Liver (tissue), 9 donors: ENCODE results near the gene LAGE3. TPM values are rescaled to one million over a fixed set of nuclear protein-coding genes. Genes with fewer than 3 reads are reported as not detected.

ENCODE experiments used
- DNase-seq: peaks from one replicate; pipeline ENCODE4 v3.0.0-alpha.2; 2017; ENCODE audit warnings: low spot score
- H3K27ac ChIP-seq, 2 donors: one replicate each; pipeline ENCODE4 v1.7.0; 2013; ENCODE audit warnings: inconsistent platforms in 2 of 2, low read length in 2 of 2, control low read depth in 1 of 2, low read depth in 1 of 2, mild to moderate bottlenecking in 1 of 2
- H3K27me3 ChIP-seq, 4 donors: one replicate each; pipeline versions ENCODE4 v1.6.1 to v1.7.0; 2013; ENCODE audit warnings: low read length in 3 of 4, inconsistent platforms in 1 of 4, mild to moderate bottlenecking in 1 of 4, moderate library complexity in 1 of 4; ENCODE audit not compliant: control insufficient read depth in 4 of 4, insufficient read depth in 4 of 4
- H3K36me3 ChIP-seq, 4 donors: one replicate each; pipeline versions ENCODE4 v1.6.1 to v1.7.0; 2013; ENCODE audit warnings: low read length in 3 of 4, mild to moderate bottlenecking in 3 of 4, low read depth in 1 of 4, moderate library complexity in 1 of 4; ENCODE audit not compliant: control insufficient read depth in 4 of 4, insufficient read depth in 3 of 4
- H3K4me1 ChIP-seq, 4 donors: one replicate each; pipeline versions ENCODE4 v1.6.1 to v1.7.0; 2013; ENCODE audit warnings: low read length in 3 of 4, mild to moderate bottlenecking in 3 of 4, moderate library complexity in 1 of 4; ENCODE audit not compliant: control insufficient read depth in 4 of 4, insufficient read depth in 4 of 4
- H3K4me3 ChIP-seq, 3 donors: one replicate each; pipeline versions ENCODE4 v1.6.1 to v1.7.0; 2013; ENCODE audit warnings: low read length in 3 of 3, control low read depth in 1 of 3, low read depth in 1 of 3, mild to moderate bottlenecking in 1 of 3
- H3K9ac ChIP-seq, 2 donors: one replicate each; pipeline ENCODE4 v1.7.0; 2013; ENCODE audit warnings: low read length in 2 of 2, mild to moderate bottlenecking in 2 of 2, moderate library complexity in 2 of 2, control low read depth in 1 of 2, low read depth in 1 of 2
- H3K9me3 ChIP-seq, 4 donors: one replicate each; pipeline versions ENCODE4 v1.6.1 to v1.7.0; 2013; ENCODE audit warnings: low read length in 3 of 4; ENCODE audit not compliant: control insufficient read depth in 4 of 4
- ATF3 ChIP-seq: IDR thresholded peaks from 2 replicates; pipeline ENCODE4 v1.6.1; 2016; ENCODE audit warnings: antibody characterized with exemption
- EGR1 ChIP-seq, 2 donors: IDR thresholded peaks; 2 replicates each; pipeline ENCODE4 v1.6.1; 2016 to 2018; ENCODE audit warnings: antibody characterized with exemption in 2 of 2, low read depth in 2 of 2
- FOXA2 ChIP-seq: IDR thresholded peaks from 2 replicates; pipeline ENCODE4 v1.6.1; 2016; ENCODE audit warnings: antibody characterized with exemption
- GABPA ChIP-seq, 2 donors: IDR thresholded peaks in 1 of 2; conservative IDR thresholded peaks in 1 of 2; 2 replicates each; pipeline ENCODE4 v1.6.1; 2016; ENCODE audit warnings: antibody characterized with exemption in 2 of 2, mild to moderate bottlenecking in 1 of 2, moderate library complexity in 1 of 2
- HNF4A ChIP-seq, 2 donors: conservative IDR thresholded peaks; 2 replicates each; pipeline ENCODE4 v1.6.1; 2016; ENCODE audit warnings: antibody characterized with exemption in 2 of 2, mild to moderate bottlenecking in 2 of 2
- HNF4G ChIP-seq: IDR thresholded peaks from 2 replicates; pipeline ENCODE4 v1.6.1; 2016; ENCODE audit warnings: antibody characterized with exemption
- JUND ChIP-seq, 2 donors: IDR thresholded peaks; 2 replicates each; pipeline ENCODE4 v1.6.1; 2016; ENCODE audit warnings: antibody characterized with exemption in 2 of 2
- MAX ChIP-seq: IDR thresholded peaks from 2 replicates; pipeline ENCODE4 v1.6.1; 2016; ENCODE audit warnings: antibody characterized with exemption
- NR2F2 ChIP-seq: IDR thresholded peaks from 2 replicates; pipeline ENCODE4 v1.6.1; 2016; ENCODE audit warnings: antibody characterized with exemption
- REST ChIP-seq: IDR thresholded peaks from 2 replicates; pipeline ENCODE4 v1.6.1; 2016; ENCODE audit warnings: antibody characterized with exemption, mild to moderate bottlenecking
- RXRA ChIP-seq, 2 donors: IDR thresholded peaks; 2 replicates each; pipeline ENCODE4 v1.6.1; 2017 to 2018; ENCODE audit warnings: antibody characterized with exemption in 2 of 2, mild to moderate bottlenecking in 1 of 2
- SP1 ChIP-seq: IDR thresholded peaks from 2 replicates; pipeline ENCODE4 v1.6.1; 2018; ENCODE audit warnings: antibody characterized with exemption, mild to moderate bottlenecking
- TAF1 ChIP-seq: conservative IDR thresholded peaks from 2 replicates; pipeline ENCODE4 v1.6.1; 2016; ENCODE audit warnings: antibody characterized with exemption, mild to moderate bottlenecking
- ZBTB33 ChIP-seq: IDR thresholded peaks from 2 replicates; pipeline ENCODE4 v1.6.1; 2016; ENCODE audit warnings: antibody characterized with exemption
- WGBS: extraction: QIAGEN DNeasy Blood & Tissue Kit; methylation state at CpG from one replicate; pipeline ENCODE4 v1.1.7; 2013; 5-methylcytosine and 5-hydroxymethylcytosine counted together
- polyA plus RNA-seq, 2 donors: library from polyadenylated mRNA; stranded (reverse) in 1 of 2; unstranded in 1 of 2; fragments of 200-250 nt in 1 of 2; fragments of >200 nt in 1 of 2; fragmentation: Nextera tagmentation in 1 of 2; extraction: Ambion mirVana in 1 of 2; gene quantifications; one replicate each; pipeline versions ENCODE4 v1.2.1 to v1.2.3, GENCODE V29; 2013 to 2015
- total RNA-seq, 2 donors: library from RNA; depleted of rRNA; stranded (reverse); fragments of >200 nt; gene quantifications; one replicate each; pipeline ENCODE4 v1.2.3, GENCODE V29; 2014
- donor health status: healthy.
- donor health status: healthy.
- donor health status: healthy.
- donor health status: healthy.
- donor health status: healthy.

The LAGE3 gene
- total and polyA plus RNA-seq, 4 donors = 8.5 to 18.1 (median 12.7) TPM

GRCh38 chrX:154458954-154459778 is 19.9 kb downstream of the LAGE3 start:
- WGBS = 58% methylated on average over 15 of the region's 15 CpGs
- Histone ChIP-seq H3K4me3 (peak overlapping the region in 2 of 3 donors; percentile 30 to 74), H3K27me3 (no peaks in the 10 kb centered on the region), H3K4me1 (peaks cover 0 to 5% (median 0%) of the 10 kb centered on the region in 4 donors), H3K9me3 (no peaks in the 10 kb centered on the region), H3K27ac (no peak overlapping the region), H3K9ac (no peak overlapping the region), H3K36me3 (no peaks in the 10 kb centered on the region)
- TF ChIP-seq EGR1 (IDR thresholded peaks at IDR 0.05; ENCODE audit: low read depth in 2 of 2) = no peak
- DNase-seq = no peak

GRCh38 chrX:154458116-154458953 is 20.7 kb downstream of the LAGE3 start, which contains the start of gene PLXNA3:
Gene PLXNA3 (plus strand): TSS chrX:154458281. CDS start chrX:154460184, 1,903 bp downstream.
- Histone ChIP-seq H3K36me3 (no peaks in the 10 kb centered on the region), H3K9ac (no peak within 1 kb of the TSS), H3K9me3 (no peaks in the 10 kb centered on the region), H3K27me3 (no peaks in the 10 kb centered on the region), H3K4me3 (peak within 1 kb of the TSS in 2 of 3 donors; percentile 50 to 74), H3K27ac (no peak within 1 kb of the TSS), H3K4me1 (peaks cover 0 to 5% (median 0%) of the 10 kb centered on the region in 4 donors)
- 2% methylated on average over 88 of the region's 88 CpGs for WGBS
- peak; percentile 46 for DNase-seq
- no peak for TF ChIP-seq RXRA (IDR thresholded peaks at IDR 0.05)
- TF ChIP-seq MAX = no peak
- no peak for TF ChIP-seq ZBTB33
- no peak for TF ChIP-seq HNF4A (conservative IDR thresholded peaks at IDR 0.05)
- no peak for TF ChIP-seq REST
- TF ChIP-seq SP1 = no peak
- TF ChIP-seq NR2F2 = no peak
- no peak for TF ChIP-seq EGR1 (IDR thresholded peaks at IDR 0.05; ENCODE audit: low read depth in 2 of 2)
- no peak for TF ChIP-seq ATF3
- no peak for TF ChIP-seq TAF1
- TF ChIP-seq JUND (IDR thresholded peaks at IDR 0.05) = no peak
- TF ChIP-seq HNF4G = no peak
- TF ChIP-seq FOXA2 = no peak
- no peak for TF ChIP-seq GABPA (IDR thresholded peaks at IDR 0.05 in 1 of 2, conservative IDR thresholded peaks at IDR 0.05 in 1 of 2)
